ENCODE results near the gene DLG5.

Gene DLG5

DNA sequence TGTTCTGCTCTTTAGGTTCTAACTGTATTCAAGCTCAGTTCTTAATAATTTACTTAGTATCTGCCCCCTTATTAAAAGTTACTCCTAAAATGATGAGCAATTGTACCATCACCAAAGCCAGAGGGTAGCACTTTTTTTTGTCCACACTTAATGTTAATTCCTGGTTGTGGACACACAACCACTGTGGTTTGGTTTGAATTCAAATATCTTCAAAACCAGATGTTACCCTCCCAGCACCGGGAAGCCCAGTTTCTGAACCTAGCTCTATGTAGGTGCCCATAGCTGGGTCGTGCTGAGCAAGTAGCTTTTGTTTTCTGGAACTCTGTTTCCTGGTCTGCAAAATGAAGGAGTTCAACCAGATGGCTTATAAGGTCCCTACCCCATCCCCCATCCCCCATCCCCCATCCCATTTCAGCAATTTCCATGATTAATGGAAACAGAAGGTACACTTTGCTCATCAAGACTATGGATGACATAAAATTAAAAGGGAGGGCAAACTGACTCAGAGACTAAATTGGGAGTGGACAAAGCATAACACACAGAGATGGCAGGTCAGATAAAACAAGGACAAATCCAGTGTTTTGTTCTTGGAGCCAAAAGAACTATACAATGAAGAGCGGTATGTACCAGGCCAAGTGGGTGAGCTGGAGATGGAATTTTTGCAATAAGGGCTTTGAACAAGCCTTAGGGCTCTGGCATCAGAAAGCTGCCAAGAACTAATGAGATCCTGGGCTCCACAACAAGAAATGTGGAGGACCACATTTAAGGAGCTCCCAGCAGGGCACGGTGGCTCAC is 56.7 kb downstream of the DLG5 start:
- TF ChIP-seq, protein P1, sequence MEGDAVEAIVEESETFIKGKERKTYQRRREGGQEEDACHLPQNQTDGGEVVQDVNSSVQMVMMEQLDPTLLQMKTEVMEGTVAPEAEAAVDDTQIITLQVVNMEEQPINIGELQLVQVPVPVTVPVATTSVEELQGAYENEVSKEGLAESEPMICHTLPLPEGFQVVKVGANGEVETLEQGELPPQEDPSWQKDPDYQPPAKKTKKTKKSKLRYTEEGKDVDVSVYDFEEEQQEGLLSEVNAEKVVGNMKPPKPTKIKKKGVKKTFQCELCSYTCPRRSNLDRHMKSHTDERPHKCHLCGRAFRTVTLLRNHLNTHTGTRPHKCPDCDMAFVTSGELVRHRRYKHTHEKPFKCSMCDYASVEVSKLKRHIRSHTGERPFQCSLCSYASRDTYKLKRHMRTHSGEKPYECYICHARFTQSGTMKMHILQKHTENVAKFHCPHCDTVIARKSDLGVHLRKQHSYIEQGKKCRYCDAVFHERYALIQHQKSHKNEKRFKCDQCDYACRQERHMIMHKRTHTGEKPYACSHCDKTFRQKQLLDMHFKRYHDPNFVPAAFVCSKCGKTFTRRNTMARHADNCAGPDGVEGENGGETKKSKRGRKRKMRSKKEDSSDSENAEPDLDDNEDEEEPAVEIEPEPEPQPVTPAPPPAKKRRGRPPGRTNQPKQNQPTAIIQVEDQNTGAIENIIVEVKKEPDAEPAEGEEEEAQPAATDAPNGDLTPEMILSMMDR (IDR thresholded peaks at IDR 0.05; ENCODE audit: insufficient read depth, low read depth, low read length, missing control alignments): no peak
- H3K4me3 ChIP-seq (ENCODE audit: low read length): no peak overlapping the region
- no peak for DNase-seq (ENCODE audit: low read depth)

GRCh38 chr10:77868523-77868922 is 58.0 kb downstream of the DLG5 start:
- TF ChIP-seq, protein P1 (IDR thresholded peaks at IDR 0.05; ENCODE audit: insufficient read depth, low read depth, low read length, missing control alignments): no peak
- no peak for DNase-seq (ENCODE audit: low read depth)

GRCh38 chr10:77867124-77867719 is 59.3 kb downstream of the DLG5 start:
- H3K4me3 ChIP-seq (ENCODE audit: low read length): no peak overlapping the region
- peak; percentile 26 for DNase-seq (ENCODE audit: low read depth)
- TF ChIP-seq, protein P1 (IDR thresholded peaks at IDR 0.05; ENCODE audit: insufficient read depth, low read depth, low read length, missing control alignments): no peak

More at GRCh38 chr10:77868523-77868922, 58.0 kb downstream of the DLG5 start:
- H3K4me3 ChIP-seq (ENCODE audit: low read length): no peak overlapping the region

- no peak overlapping the region for H3K4me3 ChIP-seq (ENCODE audit: low read length)
- TF ChIP-seq, protein P1 (IDR thresholded peaks at IDR 0.05; ENCODE audit: insufficient read depth, low read depth, low read length, missing control alignments): no peak
- peak; percentile 20 for DNase-seq (ENCODE audit: low read depth)
These were observed 60.0 kb downstream of the DLG5 start for GRCh38 chr10:77866598-77866997.

GRCh38 chr10:77865580-77866324 is 60.8 kb downstream of the DLG5 start:
- H3K4me3 ChIP-seq (ENCODE audit: low read length): no peak overlapping the region
- peak; percentile 49 for DNase-seq (ENCODE audit: low read depth)
- TF ChIP-seq, protein P1 (IDR thresholded peaks at IDR 0.05; ENCODE audit: insufficient read depth, low read depth, low read length, missing control alignments): no peak

DNA sequence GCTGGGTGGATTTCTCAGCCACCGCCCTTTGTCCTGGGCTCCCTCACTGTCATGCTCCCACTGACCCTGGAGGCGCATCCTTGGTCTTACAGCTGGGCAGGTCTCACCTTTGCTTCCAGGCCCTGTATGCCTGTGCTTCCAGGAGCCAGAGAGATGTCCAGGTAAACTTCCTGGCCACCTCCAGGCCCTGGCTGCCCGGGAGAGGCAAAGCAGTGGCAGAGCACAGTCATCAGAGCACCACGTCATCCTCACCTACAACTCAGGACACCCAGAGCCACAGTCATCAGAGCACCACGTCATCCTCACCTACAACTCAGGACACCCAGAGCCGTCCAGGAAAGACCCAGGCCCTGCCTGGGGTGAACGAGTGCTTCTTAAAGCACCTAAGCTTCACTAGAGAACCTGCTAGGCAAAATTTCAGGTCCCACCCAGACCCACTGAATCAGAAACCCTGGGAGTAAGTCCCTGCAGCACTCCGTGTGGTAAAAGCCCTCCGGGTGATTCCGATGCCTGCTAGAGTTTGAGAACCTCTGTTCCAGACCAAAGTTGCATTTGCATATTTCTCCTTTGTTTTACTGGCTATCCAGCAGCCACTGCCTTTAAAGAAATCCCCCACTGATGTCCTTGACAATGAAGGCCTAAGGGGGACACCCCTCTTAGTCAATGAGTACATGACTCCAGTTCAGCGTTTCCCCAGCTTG is 62.3 kb downstream of the DLG5 start:
- DNase-seq (ENCODE audit: low read depth): peak; percentile 58
- TF ChIP-seq, protein P1 (IDR thresholded peaks at IDR 0.05; ENCODE audit: insufficient read depth, low read depth, low read length, missing control alignments): no peak
- H3K4me3 ChIP-seq (ENCODE audit: low read length): no peak overlapping the region
